Measurements from ENCODE around the gene DIP2A.

GRCh38 chr21:46431884-46432488 is 26.7 kb upstream of the DIP2A start:
- TF ChIP-seq POLR2AphosphoS5 (IDR thresholded peaks at IDR 0.05) (no peak), POLR2A (IDR thresholded peaks at IDR 0.05) (no peak)
